BJ (cell line): Measurements from ENCODE around the gene KLF7. TPM values are rescaled to one million over a fixed set of nuclear protein-coding genes. Genes with fewer than 3 reads are reported as not detected.

ENCODE experiments used
- CTCF ChIA-PET: fragments of 350-600 bp; formaldehyde crosslinking; extraction: SDS; loops from one replicate; lab custom pipeline; 2021; ENCODE audit warnings: antibody characterized with exemption, inconsistent platforms; lab: Yijun Ruan, JAX
- POLR2A ChIA-PET: fragments of 300-600 bp; sonication (Branson Sonifier 250); formaldehyde crosslinking; extraction: SDS; loops from one replicate; lab custom pipeline; 2021; ENCODE audit warnings: antibody characterized with exemption; lab: Charles Lee
- DNase-seq: peaks from one replicate; pipeline ENCODE4 v3.0.0-alpha.2; 2011; ENCODE audit warnings: low read depth
- H3K27me3 ChIP-seq: 2 replicates; pipeline ENCODE4 v1.6.0; 2011; ENCODE audit warnings: low read length; ENCODE audit not compliant: control insufficient read depth, insufficient read depth
- H3K36me3 ChIP-seq: 2 replicates; pipeline ENCODE4 v1.5.1; 2011; ENCODE audit warnings: low read length; ENCODE audit not compliant: control insufficient read depth, insufficient read depth
- H3K4me3 ChIP-seq: 2 replicates; pipeline ENCODE4 v1.5.1; 2011; ENCODE audit warnings: low read depth, mild to moderate bottlenecking, control low read depth, low read length
- polyA plus RNA-seq: library from polyadenylated mRNA; depleted of rRNA; stranded (reverse); fragments of >200 nt; gene quantifications from 2 replicates; pipeline ENCODE4 v1.2.3, GENCODE V29; 2011
- TF ChIP-seq, protein P1 (sequence below): IDR thresholded peaks from 2 replicates; pipeline ENCODE4 v1.5.1; 2011; ENCODE audit warnings: low read depth, mild to moderate bottlenecking, control low read depth, inconsistent platforms, low read length, moderate library complexity; ENCODE audit not compliant: insufficient read depth

The KLF7 gene
- polyA plus RNA-seq, 1 experiment, result 41.9 TPM

DNA sequence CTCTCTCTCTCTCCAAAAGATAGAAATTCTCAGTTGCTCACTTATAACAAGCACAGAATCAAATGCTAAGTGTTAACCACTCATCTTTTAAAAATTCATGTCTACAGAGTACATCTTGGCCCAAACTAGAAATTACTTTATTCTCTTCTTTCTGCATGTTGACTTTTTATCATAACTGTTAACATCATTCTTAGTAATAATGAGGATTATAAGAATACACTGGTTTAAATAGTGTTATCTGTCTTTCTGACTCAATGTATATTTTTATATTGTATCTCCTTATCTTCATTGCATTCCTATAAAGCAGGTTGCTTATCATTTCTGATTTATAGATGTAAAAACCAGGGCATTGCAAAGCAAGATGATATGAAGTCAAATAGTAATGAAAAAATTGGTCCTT, 17.8 kb upstream of the KLF7 start:
- no peak overlapping the region for H3K4me3 ChIP-seq
- H3K27me3 ChIP-seq, result no peaks in the 10 kb centered on the region
- TF ChIP-seq, protein P1, sequence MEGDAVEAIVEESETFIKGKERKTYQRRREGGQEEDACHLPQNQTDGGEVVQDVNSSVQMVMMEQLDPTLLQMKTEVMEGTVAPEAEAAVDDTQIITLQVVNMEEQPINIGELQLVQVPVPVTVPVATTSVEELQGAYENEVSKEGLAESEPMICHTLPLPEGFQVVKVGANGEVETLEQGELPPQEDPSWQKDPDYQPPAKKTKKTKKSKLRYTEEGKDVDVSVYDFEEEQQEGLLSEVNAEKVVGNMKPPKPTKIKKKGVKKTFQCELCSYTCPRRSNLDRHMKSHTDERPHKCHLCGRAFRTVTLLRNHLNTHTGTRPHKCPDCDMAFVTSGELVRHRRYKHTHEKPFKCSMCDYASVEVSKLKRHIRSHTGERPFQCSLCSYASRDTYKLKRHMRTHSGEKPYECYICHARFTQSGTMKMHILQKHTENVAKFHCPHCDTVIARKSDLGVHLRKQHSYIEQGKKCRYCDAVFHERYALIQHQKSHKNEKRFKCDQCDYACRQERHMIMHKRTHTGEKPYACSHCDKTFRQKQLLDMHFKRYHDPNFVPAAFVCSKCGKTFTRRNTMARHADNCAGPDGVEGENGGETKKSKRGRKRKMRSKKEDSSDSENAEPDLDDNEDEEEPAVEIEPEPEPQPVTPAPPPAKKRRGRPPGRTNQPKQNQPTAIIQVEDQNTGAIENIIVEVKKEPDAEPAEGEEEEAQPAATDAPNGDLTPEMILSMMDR, result no peak
- ChIA-PET POLR2A (no interaction called here), CTCF (interaction anchor here (0.8 kb wide), 1 partner anchor 70 kb away, joined by 3 read pairs; no protein-coding TSS in a partner anchor)
- no peaks in the 10 kb centered on the region for H3K36me3 ChIP-seq
- no peak for DNase-seq

GRCh38 chr2:207182911-207183310, 17.2 kb upstream of the KLF7 start:
- CTCF ChIA-PET, result interaction anchor here (0.8 kb wide), 1 partner anchor 70 kb away, joined by 3 read pairs; no protein-coding TSS in a partner anchor
- H3K27me3 ChIP-seq, result no peaks in the 10 kb centered on the region
- H3K36me3 ChIP-seq, result no peaks in the 10 kb centered on the region
- POLR2A ChIA-PET, result no interaction called here
- peak; percentile 85 for DNase-seq
- TF ChIP-seq, protein P1, result no peak
- H3K4me3 ChIP-seq, result no peak overlapping the region

- Histone ChIP-seq H3K27me3 (no peaks in the 10 kb centered on the region), H3K4me3 (no peak overlapping the region), H3K36me3 (no peaks in the 10 kb centered on the region)
- TF ChIP-seq, protein P1, result no peak
- no peak for DNase-seq
- POLR2A ChIA-PET, result interaction anchor here (0.6 kb wide), 1 partner anchor 19 kb away, joined by 3 read pairs; no protein-coding TSS in a partner anchor
- CTCF ChIA-PET, result interaction anchor here (1.1 kb wide), 1 partner anchor 22 kb away, joined by 3 read pairs; no protein-coding TSS in a partner anchor
Measured at GRCh38 chr2:207181526-207182274, 16.0 kb upstream of the KLF7 start.

- H3K36me3 ChIP-seq, result no peaks in the 10 kb centered on the region
- ChIA-PET POLR2A (interaction anchor here (0.5 to 0.7 kb wide), 3 partner anchors 155 to 969 kb away, joined by 3 read pairs; no protein-coding TSS in a partner anchor), CTCF (interaction anchor here (1.1 to 1.4 kb wide), 2 partner anchors 12 to 21 kb away, joined by 3 read pairs; no protein-coding TSS in a partner anchor)
- TF ChIP-seq, protein P1, result no peak
- no peak overlapping the region for H3K4me3 ChIP-seq
- H3K27me3 ChIP-seq, result no peaks in the 10 kb centered on the region
- DNase-seq, result no peak
Measured at GRCh38 chr2:207180741-207181140, 15.0 kb upstream of the KLF7 start.

- POLR2A ChIA-PET, result no interaction called here
- TF ChIP-seq, protein P1, result no peak
- CTCF ChIA-PET, result interaction anchor here (0.7 to 1.2 kb wide), 2 partner anchors 11 to 375 kb away, joined by 3 read pairs; no protein-coding TSS in a partner anchor
Measured at GRCh38 chr2:207176247-207176646, 10.5 kb upstream of the KLF7 start.

More at GRCh38 chr2:207176247-207176646, 10.5 kb upstream of the KLF7 start:
- no peak overlapping the region for H3K4me3 ChIP-seq
- no peak for DNase-seq
- H3K36me3 ChIP-seq, result no peaks in the 10 kb centered on the region
- H3K27me3 ChIP-seq, result no peaks in the 10 kb centered on the region
